DMS53 treated with DMSO at 0.1 percent for 48 hours (cell line): ENCODE results near the gene IP6K1.

Experiments used
- DNase-seq: peaks from one replicate; lab custom pipeline; 2025; ENCODE audit not compliant: unreplicated experiment; lab: John Stamatoyannopoulos, UW

Gene IP6K1

DNA sequence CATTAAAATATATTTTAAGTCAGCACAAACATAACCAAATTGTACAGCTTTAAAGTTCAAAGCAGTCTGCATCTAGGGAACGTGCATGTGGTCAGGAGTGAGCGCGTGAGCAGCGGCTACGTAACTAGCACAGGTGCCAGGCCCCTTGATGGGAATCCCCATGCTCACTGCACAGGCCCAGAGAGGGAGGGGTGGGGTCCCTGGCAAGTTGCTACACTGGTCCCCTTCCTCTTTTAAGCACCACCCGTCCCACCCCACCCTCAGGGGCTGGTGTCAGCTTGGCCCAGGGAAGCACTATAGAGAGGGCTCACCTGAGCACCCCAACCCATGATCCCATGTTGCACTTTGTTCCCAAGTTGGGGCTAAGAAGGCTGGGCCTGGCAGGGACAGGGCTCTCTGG is 61.8 kb downstream of the IP6K1 start:
- DNase-seq = no peak

DNA sequence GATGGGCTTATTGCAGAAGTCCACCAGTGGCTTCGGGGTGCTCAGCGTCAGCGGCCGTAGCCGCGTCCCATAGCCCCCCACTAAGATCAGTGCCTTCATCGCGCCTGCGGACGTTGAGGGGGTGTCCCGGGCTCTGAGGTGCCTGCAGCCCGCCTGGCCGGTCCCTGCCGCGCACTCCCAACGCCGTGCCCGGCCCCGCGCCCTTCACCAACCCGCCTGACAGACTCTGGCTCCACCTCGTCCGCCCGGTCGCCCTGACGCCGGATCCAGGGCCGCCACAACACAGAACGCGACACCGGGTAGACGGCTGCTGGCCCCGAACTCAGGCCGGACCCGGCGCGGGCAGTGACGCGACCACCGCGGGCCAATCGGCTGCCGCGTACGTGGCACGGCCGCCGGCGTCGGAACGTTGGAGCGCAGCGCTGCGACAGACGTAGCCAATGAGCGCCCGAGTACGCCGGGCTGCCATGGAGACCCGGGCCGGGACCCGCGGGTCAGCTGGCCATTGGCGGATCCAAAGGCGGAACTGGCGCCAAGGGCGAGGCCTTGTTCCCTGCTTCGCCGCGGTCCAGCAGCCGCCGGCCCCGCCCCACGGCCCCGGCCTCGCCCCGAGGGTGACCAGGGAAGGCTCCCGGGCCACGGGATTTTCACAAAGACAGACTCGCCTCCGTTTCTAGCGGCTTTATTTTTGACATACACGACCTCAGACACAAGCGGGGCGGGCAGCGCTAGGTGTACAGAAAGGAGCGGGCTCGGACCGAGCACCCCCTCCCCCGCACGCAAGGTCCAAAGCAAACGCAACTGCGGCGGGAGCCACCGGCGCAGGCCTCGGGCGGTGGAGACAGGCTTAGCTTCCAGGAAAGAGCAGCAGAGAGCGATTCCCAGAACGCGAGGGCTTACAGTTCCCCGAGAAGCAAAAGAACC is 62.5 kb downstream of the IP6K1 start, which contains the start of gene GMPPB:
GMPPB (minus strand) TSS at position 324 of the 924 bp plus-strand sequence; CDS start at position 99, 225 bp downstream.
- DNase-seq = peak; percentile 62

DNA sequence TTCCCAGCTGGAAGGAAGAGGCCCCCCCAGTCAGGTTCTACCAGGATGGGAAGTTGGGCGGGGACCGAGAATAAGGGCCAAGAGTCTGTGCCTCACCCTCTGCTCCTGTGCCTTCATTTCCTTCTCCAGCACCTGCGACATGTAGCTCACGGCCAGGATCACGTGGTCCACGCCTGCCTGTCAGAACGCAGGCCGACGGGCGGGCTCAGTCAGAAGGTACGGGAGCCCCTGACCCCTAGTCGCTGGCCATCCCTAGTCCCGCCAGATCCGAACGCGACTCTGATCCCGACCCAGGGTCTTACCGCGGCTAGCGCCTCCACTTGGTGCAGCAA is 63.1 kb downstream of the IP6K1 start:
- peak; percentile 6 for DNase-seq

DNA sequence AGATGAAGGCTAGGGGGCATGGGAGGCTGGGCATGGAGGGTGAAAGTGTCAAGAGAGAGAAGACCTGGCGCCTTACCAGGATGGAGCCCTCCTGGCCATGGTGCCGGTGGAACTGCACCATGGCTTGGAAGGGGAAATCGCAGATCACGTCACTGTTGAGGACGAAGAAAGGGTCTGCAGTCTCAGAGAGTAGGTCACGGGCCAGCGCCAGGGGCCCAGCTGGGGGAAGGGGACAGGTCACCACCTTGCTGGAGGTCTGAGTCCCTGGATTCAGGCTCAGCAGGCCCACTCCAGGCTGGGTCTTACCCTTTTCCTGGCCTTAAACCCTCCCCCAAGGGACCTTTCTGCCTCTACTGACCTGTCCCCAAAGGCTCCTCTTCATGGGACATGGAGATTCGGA is 63.4 kb downstream of the IP6K1 start:
- no peak for DNase-seq

DNA sequence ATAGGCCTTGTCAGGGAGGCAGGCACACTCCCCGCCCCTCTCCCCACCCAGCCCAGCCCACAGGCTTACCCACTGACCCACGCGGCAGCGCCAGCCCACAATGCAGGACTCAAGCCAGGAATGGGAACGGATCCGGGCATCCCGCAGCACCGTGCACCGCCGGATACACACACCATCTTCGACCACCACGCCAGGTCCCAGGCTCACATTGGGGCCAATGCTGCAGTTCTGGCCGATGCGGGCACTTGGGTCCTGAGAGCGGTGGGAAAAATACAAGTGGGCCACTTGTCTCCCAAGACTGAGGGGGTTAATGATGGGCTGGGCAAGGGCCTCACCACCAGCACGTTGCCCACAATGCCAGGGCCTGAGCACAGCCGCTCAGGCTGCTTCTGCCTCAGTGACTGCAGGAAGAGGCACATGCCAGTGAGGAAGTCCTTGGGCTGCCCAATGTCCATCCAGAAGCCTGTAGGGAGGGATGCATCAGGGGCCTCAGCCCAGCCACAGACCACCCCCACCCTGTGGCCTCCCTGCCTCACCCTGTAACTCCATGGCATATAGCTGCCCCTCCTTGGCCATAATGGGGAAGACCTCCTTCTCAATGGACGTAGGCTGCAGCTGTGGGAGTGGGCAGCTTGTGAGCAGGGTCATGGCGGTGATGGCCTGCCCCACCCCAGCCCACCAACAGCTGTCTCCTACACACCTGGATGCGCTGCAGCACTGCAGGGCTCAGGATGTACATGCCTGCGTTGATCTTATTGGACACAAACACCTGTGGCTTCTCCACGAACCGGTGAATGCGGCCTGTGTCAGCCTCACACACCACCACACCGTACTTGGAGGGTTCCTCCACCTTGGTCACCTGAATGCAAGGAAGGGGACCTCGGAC is 64.2 kb downstream of the IP6K1 start:
- DNase-seq = no peak

DNA sequence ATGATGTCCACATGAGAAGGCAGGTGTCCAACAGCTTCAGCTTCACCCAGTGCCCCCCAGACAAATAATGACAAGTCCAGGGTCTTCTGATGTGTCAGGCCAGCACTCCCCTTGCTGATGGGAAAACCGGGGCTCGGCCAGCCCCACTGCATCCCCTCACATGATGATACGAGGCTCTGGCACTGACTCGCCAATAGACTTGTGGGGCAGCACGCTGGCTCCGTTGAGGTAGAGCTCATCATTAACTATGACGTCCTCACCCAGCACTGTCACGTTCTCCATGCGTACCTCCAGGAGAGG is 64.8 kb downstream of the IP6K1 start:
- DNase-seq = no peak

DNA sequence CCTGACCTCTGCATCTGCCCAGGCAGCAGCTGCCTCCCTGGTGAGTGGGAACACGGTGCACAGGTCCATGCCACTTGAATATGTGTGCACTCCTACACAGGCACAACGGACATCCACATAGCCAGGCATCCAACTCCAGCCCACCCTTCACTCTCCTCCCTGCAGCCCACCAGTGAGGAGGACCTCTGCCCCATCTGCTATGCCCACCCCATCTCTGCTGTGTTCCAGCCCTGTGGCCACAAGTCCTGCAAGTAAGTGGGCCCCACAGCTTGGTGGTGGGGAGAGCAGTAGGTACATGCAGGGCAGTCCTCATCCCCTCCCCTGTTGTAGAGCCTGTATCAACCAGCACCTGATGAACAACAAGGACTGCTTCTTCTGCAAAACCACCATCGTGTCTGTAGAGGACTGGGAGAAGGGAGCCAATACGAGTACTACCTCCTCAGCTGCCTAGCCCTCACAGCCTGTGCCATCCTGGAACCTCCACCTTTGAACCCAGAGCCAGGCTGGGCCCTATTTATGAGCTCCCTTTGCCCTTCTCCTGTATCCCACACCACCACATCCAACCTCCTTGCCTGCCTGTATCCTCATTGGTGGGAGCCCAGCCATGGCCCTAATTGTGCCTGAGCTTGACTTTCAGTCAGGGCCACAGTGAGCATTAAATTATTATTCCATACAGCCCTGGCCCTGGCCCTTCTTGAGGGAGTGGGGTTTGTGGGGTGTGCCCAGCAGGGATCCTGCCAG is 65.3 kb downstream of the IP6K1 start:
- DNase-seq = no peak

DNA sequence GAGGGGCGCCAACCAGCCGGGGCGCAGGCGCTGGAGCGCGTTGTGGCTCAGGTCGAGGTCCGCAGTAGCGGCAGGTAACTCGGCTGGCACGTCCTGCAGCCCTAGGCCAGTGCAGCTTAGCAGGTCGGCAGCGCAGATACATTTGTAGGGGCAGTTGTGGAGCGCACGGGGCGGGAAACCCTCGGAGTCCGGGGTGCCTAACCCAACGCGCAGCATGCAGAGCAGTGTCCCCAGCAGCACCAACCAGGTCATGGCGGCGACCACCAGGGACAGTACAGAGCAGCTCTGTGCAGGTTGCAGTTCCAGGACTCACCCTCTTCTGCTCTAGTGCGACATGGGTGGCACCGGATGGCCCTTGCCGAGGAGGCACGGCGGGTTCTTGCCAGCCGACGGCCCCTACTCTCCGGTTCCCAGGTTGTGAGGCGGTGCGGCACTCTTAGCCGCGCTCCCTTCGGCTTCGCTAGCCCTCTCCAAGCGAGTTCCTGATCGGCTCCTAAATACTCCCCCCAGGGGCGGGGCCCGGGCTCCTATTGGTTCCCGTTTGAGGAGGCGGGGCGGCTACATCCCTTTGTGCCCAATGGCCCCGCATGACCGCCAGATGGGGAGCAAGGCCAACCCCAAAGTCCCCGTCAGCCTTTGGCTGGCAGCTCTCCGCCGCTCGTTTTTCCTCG is 67.0 kb downstream of the IP6K1 start, which contains the start of gene AMIGO3:
AMIGO3 (minus strand) TSS at position 471 of the 671 bp plus-strand sequence; CDS start at position 252, 219 bp downstream.
- DNase-seq = peak; percentile 47

DNA sequence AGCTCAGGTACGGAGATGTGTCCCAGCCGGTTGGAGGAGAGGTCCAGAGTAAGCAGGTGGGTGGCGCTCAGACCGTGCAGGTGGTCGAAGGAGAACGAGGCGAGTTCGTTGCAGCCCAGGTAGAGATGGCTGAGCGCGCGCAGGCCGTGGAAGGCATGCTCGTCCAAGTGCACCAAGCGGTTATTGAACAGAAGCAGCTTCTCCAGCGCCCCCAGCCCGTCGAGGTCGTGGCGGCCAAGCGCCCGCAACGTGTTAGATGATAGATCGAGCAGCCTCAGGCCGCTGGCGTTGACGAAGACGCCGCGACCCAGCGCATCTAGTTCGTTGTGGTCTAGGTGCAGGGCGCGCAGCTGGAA is 67.5 kb downstream of the IP6K1 start:
- DNase-seq = no peak

DNA sequence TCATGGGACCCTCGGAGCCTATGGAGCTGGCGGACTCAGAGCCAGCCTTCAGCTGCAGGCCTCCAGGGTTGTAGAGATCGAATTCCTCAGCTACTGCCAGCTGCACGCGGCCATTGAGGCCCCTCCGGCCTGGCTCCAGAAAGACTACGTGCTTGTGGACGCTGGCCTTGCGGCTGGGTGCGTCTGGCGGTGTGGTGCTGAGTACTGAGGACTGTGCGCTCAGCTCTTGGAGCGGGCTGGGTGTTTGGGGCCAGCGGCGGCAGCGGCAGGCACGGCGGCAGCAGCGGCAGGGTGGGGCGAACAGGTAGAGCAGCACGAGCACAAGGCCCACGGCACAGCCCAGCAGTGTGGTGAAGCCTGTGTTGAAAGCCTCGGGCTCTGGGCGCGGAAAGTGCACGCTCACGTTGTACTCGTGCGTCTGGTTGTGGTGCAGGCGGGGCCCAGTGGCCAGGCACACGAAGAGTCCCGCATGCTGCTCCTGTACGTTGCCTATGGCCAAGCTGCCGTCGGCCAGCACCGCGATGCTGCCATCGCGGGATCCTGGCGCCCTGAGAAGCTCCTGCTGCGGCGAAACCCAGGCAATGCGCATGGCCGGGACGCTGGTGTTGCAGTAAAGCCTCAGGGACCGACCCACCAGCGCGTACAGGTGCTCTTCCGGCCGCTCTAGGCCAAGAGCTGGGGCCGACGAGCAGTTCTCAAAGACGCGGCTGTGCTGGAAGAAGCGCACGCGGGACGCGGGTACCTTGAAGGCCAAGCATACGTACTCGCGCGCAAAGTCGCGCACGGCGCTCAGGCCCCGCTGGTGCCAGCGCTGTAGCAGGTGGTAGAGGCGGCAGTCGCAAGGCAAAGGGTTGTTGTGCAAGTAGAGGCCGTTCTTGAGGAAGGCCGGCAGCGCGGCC is 68.1 kb downstream of the IP6K1 start:
- DNase-seq = peak; percentile 38

DNA sequence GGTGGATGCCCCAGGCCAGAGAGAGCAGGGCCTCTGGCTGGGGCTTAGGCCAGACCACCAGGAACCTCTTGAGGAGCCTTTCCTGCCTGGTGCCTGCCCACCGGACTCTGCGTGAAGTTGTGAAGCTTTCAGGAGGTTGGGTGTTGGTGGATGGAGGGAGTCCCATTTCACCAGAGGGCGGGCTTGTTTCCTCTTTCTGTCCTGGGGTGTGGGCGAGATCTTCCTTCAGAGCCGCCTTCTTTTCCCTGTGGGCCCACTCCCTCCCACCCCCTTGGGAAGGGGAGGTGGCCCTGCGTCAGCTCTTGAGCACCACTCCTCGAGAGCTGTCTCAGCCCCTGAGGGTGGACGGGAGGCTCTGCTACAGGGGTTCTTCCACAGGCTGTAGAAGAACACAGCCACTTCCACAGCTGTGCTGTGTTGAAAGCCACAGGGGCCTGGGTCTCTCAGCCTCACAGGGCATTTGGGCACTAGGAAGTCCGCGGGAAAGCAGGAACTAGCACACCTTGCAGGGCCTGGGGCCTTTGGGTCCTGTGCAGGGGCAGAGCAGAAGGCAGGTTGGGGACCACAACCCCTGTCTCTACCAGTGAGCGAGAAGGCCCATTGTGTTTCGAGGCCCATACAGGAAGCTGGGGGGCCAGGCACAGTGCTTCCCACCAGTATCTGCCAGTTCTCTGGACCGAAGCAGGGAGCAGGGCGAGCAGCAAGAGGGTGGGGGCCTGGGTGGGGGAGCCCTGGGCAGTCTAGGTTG is 69.0 kb downstream of the IP6K1 start:
- no peak for DNase-seq

DNA sequence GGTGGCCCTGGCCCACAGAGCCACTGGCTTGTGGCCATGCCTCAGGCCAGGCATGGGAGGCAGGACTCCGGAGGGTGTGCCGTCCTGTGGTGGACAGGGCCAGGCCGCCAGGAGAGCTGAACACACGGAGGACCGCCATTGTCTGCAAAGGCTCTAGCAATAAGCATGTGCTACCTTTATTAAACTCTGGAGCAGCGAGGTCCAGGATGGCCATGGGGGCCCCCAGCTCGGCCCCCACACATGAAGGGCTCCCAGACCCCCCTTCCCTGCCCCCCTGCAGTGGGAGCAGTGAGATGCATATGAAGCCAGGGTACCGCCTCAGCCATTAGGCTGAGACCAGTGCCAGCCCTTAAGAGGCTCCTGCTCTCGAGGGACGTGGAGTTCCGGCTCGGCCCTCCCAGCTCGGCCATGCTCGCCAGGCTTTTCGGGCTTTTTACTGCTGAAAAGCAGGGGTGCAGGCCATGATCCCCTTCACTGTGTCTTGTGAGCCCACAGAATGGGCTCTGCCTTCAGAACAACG is 69.6 kb downstream of the IP6K1 start:
- no peak for DNase-seq

DNA sequence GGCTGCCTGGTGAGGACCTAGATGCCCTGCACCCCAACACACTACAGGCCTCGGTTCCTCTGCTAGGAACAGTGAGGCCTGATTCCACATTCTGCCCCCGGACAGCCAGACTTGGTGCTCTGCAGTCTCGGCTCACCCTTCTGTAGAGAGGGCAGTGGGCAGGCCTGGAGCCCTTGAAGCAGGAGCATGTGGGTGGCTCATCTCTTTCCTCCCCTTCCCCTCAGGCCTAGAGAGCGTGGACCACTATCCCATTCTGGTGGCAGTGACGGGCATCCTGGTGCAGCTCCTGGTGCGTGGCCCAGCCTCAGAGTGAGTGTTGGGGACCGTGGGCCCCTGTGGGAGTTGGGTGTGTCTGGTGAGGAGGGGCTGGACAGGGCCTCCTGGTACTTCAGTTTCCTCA is 70.2 kb downstream of the IP6K1 start:
- DNase-seq = no peak

DNA sequence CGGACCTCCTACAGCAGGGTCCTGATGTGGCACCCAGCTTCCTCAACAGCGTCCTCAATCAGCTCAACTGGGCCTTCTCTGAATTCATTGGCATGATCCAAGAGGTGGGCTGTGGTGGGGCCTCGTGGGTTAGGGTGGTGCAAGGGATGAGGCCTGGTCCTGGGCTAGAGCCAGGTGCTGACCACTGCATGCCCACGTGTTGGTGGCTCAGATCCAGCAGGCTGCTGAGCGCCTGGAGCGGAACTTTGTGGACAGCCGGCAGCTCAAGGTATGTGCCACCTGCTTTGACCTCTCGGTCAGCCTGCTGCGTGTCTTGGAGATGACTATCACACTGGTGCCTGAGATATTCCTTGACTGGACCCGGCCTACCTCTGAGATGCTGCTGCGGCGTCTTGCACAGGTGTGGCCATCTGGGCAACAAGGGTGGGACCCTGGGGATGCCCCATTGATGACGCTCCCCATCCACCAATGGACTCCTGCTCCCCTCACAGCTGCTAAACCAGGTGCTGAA is 70.7 kb downstream of the IP6K1 start:
- DNase-seq = no peak

DNA sequence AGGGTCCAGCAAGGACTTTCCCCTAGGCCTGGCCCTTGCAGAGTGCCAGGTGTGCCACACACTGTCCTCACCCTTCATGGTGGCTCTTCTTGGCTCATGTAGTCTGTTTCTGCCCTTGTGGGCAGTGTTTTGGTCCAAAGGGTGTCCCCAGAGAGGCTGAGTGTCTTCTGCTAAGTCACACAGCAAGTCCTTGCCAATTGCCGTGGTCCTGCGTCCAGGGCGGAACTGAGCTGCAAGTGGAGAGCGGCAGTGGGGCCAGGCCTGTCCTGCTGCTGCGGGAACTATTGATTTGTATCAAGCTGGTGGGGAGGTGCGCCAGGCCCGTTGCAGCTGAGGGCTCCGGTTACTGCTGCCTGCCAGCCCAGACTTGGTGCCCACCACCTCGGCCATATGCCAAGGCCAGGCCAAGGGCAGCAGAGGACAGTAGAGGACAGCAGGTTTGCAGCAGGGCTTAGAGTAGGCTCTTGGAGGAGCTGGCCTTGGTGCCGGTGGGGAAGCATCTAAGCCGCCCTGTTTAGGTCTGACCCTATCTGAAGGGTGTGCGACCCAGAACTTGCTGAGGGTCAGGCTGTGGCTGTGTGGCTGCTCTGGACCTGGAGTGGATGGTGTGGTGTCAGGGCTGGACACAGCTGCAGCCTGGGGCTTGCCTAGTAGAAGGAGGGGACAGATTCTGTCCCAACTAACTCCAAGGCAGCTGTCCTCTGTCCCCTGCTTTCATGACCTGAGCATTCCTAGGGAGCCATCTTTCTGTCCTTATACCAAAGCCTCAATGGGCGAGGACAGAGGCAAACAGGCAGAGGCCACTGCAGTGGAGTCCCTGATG is 71.4 kb downstream of the IP6K1 start:
- DNase-seq = no peak

DNA sequence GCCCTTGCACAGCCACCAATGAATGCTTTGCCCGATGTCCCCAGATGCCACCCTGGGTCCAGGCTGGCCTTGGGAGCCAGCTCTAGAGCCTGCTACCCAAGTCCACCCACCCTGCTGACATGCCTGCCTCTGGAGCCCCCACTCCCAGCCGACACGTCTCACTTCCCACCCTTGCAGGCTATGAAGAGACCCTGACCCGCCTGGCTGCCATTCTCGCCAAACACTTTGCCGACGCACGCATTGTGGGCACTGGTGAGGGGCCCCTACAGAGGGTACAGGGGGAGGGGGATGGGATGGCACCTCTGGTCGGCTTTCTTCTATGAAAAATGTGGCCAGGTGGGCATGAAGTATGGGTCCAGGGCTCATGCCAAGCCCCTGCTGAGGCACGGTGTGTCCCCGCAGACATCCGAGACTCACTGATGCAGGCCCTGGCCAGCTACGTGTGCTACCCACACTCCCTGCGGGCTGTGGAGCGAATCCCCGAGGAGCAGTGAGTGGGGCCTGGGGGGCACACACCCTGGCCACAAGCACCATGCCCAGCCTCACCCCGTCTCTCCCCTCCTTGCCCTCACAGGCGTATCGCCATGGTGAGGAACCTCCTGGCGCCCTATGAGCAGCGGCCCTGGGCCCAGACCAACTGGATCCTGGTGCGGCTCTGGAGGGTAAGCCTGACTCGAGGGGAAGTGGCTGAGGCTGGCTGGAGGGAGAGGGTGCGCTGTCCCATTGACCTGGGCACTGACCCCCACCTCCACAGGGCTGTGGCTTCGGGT is 72.8 kb downstream of the IP6K1 start:
- no peak for DNase-seq
